GM21576 (cell line): ENCODE results near the gene CADM2.
"Not testable (repeated sequence)": the region's sequence is repeated elsewhere in the genome, so short reads cannot be mapped to it uniquely, and the experiment has no call there.

Experiments
- ATAC-seq: cut with Tn5 transposase; IDR thresholded peaks from one replicate; pipeline ENCODE4 v1.9.1; 2021; ENCODE audit warnings: mild to moderate bottlenecking, moderate library complexity; ENCODE audit not compliant: unreplicated experiment

CADM2 gene

DNA sequence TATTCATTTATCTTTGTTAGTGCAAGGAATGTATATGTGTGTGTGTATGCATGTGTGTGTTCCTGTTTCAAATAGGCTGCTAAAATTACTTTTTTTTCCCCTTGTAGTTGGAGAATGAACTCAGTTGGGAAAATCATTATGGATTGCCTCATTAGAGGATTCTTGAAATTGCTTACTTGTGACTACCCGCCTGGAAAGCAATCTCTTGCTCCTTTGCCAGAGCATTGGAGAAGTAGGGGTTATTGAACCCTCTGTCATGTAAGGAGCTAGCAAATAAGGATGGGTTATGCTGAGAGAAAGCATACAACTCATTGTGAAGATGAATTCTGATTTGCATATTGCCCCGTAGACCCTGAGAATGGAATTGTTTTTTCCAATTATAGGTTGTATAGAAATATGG, 474.5 kb downstream of the CADM2 start:
- ATAC-seq, result no peak

DNA sequence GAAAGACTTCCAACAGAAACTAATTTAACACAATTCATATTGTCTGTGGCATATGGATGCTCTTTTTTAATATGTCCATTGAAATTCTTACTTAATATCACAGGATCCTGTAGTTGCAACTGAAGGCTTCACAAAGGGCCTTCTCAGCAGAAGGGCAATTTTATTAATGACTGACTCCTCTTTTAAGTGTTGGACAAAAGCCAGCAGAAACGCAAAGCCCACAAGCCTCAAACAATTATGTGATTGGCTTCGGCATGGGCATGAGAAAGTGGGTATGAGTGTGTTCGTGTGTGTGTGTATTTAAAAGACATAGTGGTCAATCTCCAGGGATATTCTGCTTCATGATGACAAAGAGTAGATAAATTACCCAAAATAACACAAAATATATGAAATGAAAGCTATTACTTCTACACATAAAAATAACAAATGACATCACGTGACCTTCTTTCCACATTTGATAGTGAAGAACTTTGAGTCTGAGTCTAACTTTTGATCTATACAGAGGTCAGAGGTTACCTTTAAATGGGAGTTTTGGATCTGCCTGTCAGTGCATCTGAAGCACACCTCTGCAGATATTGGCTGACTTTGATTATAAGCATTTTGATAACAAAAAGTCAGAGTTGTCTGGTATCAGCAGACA, 496.9 kb downstream of the CADM2 start:
- no peak for ATAC-seq

DNA sequence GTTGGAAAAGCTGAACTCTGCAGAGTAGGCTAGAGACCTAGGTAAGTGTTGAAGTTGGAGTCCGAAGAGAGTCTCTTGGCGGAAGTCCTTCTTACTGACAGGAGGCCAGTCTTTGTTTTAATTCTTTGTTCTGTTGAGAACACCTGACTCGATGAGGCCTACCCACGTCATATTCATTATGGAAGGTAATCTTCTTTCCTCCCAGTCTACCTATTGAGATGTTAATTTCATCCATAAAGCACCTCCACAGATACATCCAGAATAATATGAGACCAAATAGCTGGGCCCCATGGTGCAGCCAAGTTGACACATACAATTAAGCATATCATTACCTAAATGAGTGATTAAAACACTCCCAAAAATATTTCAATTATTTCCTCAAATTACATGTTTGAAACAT, 515.5 kb downstream of the CADM2 start:
- no peak for ATAC-seq

DNA sequence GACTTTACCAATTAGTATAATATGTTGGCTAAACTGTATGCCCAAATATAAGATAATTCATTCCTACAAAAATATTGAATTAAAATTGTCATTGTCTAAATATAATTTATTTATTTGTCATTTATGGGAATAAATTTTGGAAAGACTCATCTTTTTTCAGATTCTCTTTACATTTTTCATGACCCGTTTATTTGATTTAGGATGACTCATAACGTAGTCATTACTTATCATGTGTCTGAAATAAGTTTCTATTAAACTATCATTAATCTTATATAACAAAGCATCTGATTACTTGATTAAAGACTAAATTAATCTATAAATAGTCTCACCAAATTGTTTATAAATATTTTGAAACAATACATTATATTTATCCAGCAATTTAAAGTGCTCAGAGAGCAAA, 516.6 kb downstream of the CADM2 start:
- ATAC-seq, result no peak

DNA sequence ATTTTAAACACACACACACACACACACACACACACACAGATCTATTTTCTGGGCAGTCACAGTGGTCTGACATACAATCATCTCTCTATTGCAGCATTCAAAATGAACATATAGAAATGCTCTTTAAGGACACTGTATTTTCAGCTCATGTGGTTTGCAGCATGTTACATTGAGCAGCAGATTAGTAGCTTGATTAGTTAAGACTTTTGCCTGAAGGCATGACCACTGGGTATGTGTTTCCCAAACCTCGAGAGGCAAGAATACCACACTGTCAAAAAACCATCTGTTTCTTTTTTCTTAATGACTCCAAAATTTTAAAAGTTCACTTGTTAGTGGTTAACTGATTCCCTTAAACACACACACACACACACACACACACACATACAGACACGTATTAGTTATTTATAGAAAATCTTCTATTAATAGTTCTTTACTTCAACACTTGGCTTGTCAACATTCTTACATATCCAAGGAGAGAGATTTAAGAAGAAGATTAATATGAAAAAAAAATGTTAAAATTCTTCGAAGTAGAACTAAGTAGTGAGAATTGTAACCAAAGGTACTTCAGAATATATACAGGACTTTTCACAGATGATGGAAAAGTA, 518.2 kb downstream of the CADM2 start:
- ATAC-seq, result no peak

GRCh38 chr3:85481411-85482212, 522.8 kb downstream of the CADM2 start:
- ATAC-seq, result no peak

- ATAC-seq, result no peak
Measured at GRCh38 chr3:85482213-85482490, 523.4 kb downstream of the CADM2 start.

- no peak for ATAC-seq
Measured at GRCh38 chr3:85483986-85484385, 525.2 kb downstream of the CADM2 start.

DNA sequence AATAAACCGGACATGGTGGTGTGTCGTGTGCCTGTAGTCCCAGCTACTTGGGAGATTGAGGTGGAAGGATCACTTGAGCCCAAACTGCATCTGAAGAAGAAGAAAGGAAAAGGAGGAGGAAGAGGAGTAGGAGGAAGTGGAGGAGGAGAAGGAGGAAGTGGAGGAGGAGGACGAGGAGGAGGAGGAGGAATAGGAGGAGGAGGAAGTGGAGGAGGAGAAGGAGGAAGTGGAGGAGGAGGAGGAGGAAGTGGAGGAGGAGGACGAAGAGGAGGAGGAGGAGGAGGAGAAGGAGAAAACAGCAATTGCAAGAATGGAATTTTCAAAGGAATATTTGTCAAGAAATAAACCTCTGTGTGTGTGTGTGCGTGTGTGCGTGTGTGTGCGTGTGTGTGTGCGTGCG, 528.6 kb downstream of the CADM2 start:
- ATAC-seq, result no peak

DNA sequence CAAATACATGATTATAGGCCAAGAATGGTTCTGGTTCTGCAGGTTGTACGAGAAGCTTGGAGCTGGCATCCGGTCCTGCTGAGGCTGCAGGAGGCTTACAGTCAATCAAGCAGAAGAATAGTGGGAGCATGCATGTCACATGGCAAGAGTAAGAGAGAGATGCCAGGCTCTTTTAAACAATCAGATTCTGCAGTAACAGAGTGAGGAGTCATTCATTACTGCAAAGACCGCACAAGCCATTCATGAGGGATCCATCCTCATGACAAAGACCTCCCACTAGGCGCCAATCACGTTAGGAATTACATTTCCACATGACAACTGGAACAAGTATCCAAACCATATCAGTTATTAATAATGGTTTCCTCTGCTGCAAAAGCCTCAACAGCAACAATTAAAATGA, 536.8 kb downstream of the CADM2 start:
- no peak for ATAC-seq

- ATAC-seq, result no peak
Measured at GRCh38 chr3:85498177-85498576, 539.4 kb downstream of the CADM2 start.

DNA sequence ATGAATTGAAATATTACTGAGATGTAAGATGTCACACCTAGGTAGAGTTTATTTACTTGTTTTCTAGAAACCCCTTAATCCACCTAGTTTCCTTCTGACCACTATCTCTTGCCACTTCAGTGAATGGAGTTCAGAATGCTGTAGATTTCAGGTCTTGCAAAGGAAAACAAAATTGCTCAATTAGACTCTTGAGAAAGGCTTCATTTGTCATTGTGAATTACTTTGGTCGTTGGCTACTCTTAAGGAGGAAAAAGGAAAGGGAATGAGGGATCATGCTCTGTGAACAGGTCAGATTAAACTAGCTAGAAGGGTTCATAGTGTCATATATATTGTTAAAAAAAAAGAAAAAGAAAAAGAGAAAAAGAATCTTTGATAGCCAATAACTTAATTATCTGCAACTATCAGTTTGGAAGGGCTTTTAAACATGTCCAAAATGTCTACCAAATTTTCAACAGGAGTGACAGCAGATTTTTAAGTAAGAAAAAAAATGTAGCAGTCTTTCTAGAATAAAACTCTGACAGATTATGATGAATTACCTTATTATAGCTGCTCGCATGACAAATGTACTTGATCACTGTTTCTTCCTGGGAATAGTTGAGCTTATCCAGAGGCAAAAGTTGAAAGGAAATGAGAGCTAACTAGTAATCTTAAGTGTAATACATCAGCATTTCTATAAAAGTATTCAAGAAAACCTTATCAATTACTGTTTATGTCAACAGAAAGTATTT, 543.5 kb downstream of the CADM2 start:
- no peak for ATAC-seq

GRCh38 chr3:85504129-85504784, 545.5 kb downstream of the CADM2 start:
- ATAC-seq, result not testable (repeated sequence)

- not testable (repeated sequence) for ATAC-seq
Measured at GRCh38 chr3:85504785-85505511, 546.2 kb downstream of the CADM2 start.

DNA sequence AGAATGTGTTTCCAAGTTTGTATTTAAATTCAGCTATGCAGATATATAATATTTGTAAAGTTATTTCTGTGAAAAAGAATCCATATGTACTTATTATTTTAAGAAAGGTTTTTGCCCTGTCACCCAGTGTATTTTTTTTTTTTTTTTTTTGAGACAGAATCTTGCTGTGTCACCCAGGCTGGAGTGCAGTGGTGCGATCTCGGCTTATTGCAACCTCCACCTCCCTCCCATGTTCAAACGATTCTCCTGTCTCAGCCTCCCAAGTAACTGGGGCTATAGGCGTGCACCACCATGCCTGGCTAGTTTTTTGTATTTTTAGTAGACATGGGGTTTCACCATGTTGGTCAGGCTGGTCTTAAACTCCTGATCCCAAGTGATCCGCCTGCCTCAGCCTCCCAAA, 548.3 kb downstream of the CADM2 start:
- not testable (repeated sequence) for ATAC-seq

DNA sequence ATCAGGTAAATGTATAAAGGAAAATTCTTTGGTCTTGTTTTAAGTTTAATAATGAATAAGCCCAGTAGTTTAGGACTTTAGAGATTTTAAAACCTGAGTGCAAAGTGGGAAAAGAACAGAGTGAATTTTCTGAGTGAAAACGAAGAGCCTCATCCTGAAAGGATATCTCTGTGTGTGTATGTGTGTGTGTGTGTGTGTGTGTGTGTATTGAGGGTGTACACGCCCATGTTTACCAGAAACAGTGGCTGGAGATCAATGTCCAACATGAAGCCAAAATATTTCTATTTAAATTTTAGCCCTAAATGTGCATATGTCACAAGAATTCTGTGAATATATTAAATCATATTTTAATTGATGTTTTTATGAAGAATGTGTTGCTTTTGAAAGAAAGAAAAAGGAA, 549.9 kb downstream of the CADM2 start:
- ATAC-seq, result no peak

- no peak for ATAC-seq
Measured at GRCh38 chr3:85516146-85516545, 557.4 kb downstream of the CADM2 start.

DNA sequence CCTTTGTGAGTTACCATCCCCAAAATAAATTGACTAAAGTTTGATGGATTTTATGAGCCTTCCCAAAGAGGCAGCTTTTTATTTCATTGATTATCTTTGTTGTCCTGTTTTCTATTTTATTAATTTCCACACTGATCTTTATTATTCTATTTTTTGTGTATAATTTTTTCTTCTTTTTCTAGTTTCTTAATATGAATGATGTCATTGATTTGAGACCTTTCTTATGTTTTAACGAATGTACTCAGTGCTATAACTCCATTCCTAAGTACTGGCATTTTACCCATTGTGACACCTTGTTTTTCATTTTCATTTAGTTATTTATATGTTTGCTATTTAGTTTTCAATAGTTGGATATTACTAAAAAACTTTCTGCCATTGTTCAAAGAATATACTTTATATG, 565.3 kb downstream of the CADM2 start:
- ATAC-seq, result no peak

GRCh38 chr3:85525264-85525663, 566.5 kb downstream of the CADM2 start:
- ATAC-seq, result no peak

DNA sequence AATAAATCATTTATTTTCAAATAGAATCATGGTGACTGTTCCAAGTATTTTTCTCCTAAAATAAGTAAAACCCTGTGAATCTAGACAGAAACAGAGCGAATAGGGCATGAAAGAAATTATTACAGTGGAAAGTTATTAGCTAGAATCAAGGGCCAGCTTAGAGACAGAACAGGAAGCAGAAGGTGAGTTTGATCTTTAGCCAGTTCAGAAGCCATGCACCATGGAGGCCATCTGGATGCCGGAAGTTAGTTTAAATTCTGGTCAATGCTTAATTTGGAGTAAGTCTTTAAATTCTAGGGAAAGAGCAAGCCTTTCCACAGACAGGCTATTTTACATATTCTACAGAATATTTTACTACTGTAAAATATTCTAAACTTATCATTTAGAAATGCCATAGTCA, 574.8 kb downstream of the CADM2 start:
- ATAC-seq, result no peak

GRCh38 chr3:85535517-85535916, 576.7 kb downstream of the CADM2 start:
- ATAC-seq, result no peak
